ENCODE measurements around the gene PRXL2B.

GRCh38 chr1:2595812-2596529 is 9.4 kb downstream of the PRXL2B start:
- TF ChIP-seq EP300 (IDR thresholded peaks at IDR 0.05; ENCODE audit: low read depth) (no peak), POLR2AphosphoS5 (IDR thresholded peaks at IDR 0.05) (no peak), POLR2A (IDR thresholded peaks at IDR 0.05) (no peak)
- TF ChIP-seq, protein P1, sequence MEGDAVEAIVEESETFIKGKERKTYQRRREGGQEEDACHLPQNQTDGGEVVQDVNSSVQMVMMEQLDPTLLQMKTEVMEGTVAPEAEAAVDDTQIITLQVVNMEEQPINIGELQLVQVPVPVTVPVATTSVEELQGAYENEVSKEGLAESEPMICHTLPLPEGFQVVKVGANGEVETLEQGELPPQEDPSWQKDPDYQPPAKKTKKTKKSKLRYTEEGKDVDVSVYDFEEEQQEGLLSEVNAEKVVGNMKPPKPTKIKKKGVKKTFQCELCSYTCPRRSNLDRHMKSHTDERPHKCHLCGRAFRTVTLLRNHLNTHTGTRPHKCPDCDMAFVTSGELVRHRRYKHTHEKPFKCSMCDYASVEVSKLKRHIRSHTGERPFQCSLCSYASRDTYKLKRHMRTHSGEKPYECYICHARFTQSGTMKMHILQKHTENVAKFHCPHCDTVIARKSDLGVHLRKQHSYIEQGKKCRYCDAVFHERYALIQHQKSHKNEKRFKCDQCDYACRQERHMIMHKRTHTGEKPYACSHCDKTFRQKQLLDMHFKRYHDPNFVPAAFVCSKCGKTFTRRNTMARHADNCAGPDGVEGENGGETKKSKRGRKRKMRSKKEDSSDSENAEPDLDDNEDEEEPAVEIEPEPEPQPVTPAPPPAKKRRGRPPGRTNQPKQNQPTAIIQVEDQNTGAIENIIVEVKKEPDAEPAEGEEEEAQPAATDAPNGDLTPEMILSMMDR (IDR thresholded peaks at IDR 0.05), result no peak

Measured in transverse colon (tissue), 4 donors.